Measurements from ENCODE around the gene DMRT1. TPM values are rescaled to one million over a fixed set of nuclear protein-coding genes. Genes with fewer than 3 reads are reported as not detected.

Gene DMRT1
- polyA plus RNA-seq, 1 experiment, result not detected

DNA sequence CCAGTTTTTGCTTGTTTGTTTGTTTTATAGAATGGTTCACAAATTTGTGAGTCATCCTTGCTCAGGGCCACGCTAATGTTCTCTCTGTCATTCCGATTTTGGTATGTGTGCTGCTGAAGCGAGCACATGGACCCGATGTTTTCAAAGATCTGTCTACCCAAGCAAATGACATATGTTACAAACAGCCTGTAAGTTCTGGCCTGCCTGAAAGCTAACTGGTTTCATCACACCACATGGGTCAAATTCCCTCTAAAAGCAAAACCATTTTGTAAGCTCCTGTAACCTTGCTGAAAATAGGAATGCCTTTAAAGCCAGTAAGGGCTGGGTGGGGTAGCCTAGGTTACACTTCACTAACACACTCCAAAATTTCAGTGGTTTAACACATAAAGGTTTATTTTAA lies 160.3 kb downstream of the DMRT1 start:
- DNase-seq (ENCODE audit: low read depth), result no peak
- ChIA-PET CTCF (no interaction called here), POLR2A (no interaction called here)
- Histone ChIP-seq H3K36me3 (ENCODE audit: control insufficient read depth, insufficient read depth, low read length) (no peaks in the 10 kb centered on the region), H3K27me3 (ENCODE audit: control insufficient read depth, insufficient read depth, low read length) (no peaks in the 10 kb centered on the region), H3K4me3 (ENCODE audit: low read depth, low read length) (no peak overlapping the region)
- TF ChIP-seq, protein P1, sequence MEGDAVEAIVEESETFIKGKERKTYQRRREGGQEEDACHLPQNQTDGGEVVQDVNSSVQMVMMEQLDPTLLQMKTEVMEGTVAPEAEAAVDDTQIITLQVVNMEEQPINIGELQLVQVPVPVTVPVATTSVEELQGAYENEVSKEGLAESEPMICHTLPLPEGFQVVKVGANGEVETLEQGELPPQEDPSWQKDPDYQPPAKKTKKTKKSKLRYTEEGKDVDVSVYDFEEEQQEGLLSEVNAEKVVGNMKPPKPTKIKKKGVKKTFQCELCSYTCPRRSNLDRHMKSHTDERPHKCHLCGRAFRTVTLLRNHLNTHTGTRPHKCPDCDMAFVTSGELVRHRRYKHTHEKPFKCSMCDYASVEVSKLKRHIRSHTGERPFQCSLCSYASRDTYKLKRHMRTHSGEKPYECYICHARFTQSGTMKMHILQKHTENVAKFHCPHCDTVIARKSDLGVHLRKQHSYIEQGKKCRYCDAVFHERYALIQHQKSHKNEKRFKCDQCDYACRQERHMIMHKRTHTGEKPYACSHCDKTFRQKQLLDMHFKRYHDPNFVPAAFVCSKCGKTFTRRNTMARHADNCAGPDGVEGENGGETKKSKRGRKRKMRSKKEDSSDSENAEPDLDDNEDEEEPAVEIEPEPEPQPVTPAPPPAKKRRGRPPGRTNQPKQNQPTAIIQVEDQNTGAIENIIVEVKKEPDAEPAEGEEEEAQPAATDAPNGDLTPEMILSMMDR (IDR thresholded peaks at IDR 0.05; ENCODE audit: insufficient read depth, low read depth, low read length), result no peak

DNA sequence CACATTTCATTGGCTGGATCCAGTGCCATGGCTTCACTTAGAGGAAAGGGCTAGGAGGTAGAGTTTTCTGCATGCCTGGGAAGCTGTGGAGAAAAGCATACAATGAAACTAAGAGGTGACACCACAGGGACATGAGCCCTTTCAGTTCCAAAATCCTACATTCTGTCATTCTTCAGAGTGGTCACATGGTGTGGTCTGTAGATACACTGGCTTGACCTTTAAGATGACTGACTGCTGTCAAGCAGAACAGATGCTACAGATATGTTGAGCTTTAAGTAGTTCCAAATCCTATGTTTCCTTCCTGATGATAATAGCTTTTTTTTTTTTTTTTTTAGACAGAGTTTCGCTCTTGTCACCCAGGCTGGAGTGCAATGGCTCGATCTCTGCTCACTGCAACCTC lies 161.2 kb downstream of the DMRT1 start:
- Histone ChIP-seq H3K4me3 (ENCODE audit: low read depth, low read length) (no peak overlapping the region), H3K36me3 (ENCODE audit: control insufficient read depth, insufficient read depth, low read length) (no peaks in the 10 kb centered on the region), H3K27me3 (ENCODE audit: control insufficient read depth, insufficient read depth, low read length) (no peaks in the 10 kb centered on the region)
- no peak for DNase-seq (ENCODE audit: low read depth)
- TF ChIP-seq, protein P1 (IDR thresholded peaks at IDR 0.05; ENCODE audit: insufficient read depth, low read depth, low read length), result no peak
- CTCF ChIA-PET, result interaction anchor here (0.6 to 0.7 kb wide), 2 partner anchors 29 to 605 kb away, joined by 3 read pairs; no protein-coding TSS in a partner anchor
- POLR2A ChIA-PET, result no interaction called here

DNA sequence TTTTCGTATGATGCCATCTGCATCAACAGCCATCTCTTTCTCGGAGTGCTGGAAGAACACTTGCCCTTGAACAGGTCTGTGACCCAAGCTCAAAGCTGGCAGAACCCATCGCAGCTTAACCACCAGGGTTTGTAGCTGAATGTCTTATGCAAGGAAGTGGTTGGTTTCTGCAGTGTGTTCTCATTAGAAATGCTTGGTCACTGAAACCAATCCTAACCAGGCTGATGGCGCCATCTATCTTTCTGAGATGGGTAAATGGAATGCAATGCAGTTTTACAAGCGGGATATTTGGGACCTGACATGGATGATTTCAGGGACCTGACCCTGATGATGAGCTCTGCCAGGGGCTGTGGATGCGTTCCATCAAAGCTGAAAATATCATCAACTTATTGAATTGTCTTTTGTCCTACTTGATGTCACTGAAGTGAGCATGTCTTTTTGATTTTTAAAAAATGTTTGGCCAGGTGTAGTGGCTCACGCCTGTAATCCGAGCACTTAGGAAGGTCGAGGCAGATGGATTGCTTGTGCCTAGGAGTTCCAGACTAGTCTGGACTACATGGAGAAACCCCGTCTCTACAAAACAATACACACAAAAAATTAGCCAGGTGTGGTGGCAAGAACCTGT lies 163.7 kb downstream of the DMRT1 start:
- no peak overlapping the region for H3K4me3 ChIP-seq (ENCODE audit: low read depth, low read length)
- H3K36me3 ChIP-seq (ENCODE audit: control insufficient read depth, insufficient read depth, low read length), result no peaks in the 10 kb centered on the region
- no peaks in the 10 kb centered on the region for H3K27me3 ChIP-seq (ENCODE audit: control insufficient read depth, insufficient read depth, low read length)
- POLR2A ChIA-PET, result no interaction called here
- CTCF ChIA-PET, result interaction anchor here (0.6 to 3.1 kb wide), 10 partner anchors 9 to 620 kb away, joined by 3 to 22 read pairs (median 3); no protein-coding TSS in a partner anchor
- TF ChIP-seq, protein P1 (IDR thresholded peaks at IDR 0.05; ENCODE audit: insufficient read depth, low read depth, low read length), result peak; percentile 66
- no peak for DNase-seq (ENCODE audit: low read depth)

DNA sequence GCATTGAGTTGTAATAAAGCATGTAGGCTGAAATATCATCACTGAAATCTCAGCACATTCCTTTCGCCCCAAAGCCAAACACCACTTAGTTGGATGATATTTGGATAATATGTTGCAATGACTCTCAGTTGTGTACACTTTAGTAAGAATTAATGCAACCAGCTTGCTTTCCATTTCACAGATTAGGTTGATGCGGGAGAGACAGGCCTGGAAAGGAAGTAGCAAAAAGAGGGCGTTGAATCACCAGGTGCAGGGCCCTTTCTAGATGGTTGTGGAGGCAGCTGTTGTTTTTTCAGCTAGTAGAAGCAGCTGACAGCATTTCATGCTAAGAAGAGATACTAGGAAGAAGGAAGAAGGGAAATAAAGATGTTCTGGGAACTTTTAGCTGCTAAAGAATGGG lies 165.8 kb downstream of the DMRT1 start:
- Histone ChIP-seq H3K27me3 (ENCODE audit: control insufficient read depth, insufficient read depth, low read length) (no peaks in the 10 kb centered on the region), H3K36me3 (ENCODE audit: control insufficient read depth, insufficient read depth, low read length) (no peaks in the 10 kb centered on the region), H3K4me3 (ENCODE audit: low read depth, low read length) (no peak overlapping the region)
- ChIA-PET POLR2A (no interaction called here), CTCF (interaction anchor here (0.9 to 5.0 kb wide), 2 partner anchors 114 to 660 kb away, joined by 3 to 69 read pairs; no protein-coding TSS in a partner anchor)
- TF ChIP-seq, protein P1 (IDR thresholded peaks at IDR 0.05; ENCODE audit: insufficient read depth, low read depth, low read length), result no peak
- no peak for DNase-seq (ENCODE audit: low read depth)

DNA sequence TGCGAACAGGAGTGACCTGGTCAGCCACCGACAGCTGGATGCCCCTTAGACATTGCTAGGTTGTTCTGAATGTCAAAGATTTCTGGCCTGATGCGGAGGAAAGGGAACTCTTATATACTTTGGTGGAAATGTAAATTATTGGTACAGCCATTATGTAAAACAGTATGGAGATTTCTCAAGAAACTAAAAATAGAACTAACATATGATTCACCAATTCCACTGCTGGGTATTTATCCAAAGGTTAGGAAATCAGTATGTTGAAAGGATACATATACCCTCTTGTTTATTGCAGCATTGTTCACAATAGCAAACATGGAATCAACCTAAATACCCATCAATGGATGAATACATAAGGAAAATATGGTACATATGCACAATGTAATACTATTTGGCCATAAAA lies 166.7 kb downstream of the DMRT1 start:
- DNase-seq (ENCODE audit: low read depth), result no peak
- ChIA-PET POLR2A (no interaction called here), CTCF (interaction anchor here (1.4 to 5.0 kb wide), 4 partner anchors 7 to 662 kb away, joined by 4 to 69 read pairs (median 8); no protein-coding TSS in a partner anchor)
- Histone ChIP-seq H3K36me3 (ENCODE audit: control insufficient read depth, insufficient read depth, low read length) (no peaks in the 10 kb centered on the region), H3K4me3 (ENCODE audit: low read depth, low read length) (no peak overlapping the region), H3K27me3 (ENCODE audit: control insufficient read depth, insufficient read depth, low read length) (no peaks in the 10 kb centered on the region)
- TF ChIP-seq, protein P1 (IDR thresholded peaks at IDR 0.05; ENCODE audit: insufficient read depth, low read depth, low read length), result no peak

Measured in BJ (cell line).